CD4-positive, alpha-beta T cell treated with Interferon alpha-2 for 1 hour (primary cell): ENCODE data around the gene TNPO3.

Experiments used
- DNase-seq, 2 donors: peaks; one replicate each; pipeline ENCODE4 v3.0.0-alpha.2; 2020 to 2022

The TNPO3 gene

DNA sequence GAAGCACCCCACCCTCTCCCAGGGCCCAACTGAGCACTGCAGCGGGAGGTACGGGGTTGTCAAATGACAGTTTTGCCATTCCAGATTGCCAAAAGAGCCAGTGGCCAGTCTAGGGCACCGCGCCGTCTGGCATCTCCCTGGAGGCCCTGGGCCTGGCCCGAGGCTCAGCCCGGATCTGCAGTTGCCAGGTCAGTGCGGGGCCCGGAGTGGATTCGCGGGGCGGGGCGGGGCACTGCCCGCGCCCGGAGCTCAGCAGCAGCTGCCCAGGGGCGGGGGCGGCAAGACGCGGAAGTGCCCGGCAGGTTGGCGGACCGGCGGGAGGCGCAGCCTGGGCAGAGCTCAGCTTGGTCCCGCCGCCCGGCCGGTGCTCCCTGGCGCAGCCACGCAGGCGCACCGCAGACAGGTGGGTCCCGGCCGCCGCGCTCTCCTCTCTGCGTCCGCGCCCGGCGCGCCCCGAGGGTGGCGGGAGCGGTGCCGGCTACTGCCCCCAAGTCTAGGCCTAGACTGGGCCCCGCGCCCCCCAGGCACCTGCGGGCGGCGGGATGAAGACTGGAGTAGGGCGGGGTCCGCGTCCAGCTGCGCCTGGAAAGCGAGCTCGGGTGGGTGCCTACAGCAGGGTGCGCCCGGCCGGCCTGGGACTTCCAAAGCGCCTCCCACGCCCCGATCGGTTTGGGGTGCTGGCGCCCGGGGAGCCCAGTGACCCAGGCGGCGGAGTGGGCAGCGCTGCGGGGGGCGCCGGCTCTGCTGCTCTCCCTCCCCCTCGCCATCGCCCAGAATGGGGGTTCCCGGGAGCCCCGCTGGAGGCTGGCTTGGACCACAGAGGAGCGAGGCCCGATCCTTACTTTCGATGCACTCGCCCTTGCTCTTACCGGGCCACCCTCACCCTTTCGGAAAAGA lies 117.0 kb downstream of the TNPO3 start, which contains the start of gene IRF5:
Gene IRF5, plus strand, starts transcription at position 281 of the 897 bp plus-strand sequence. CDS start 4,155 bp downstream, outside the sequence.
- peak; percentile 26 to 47 for DNase-seq

DNA sequence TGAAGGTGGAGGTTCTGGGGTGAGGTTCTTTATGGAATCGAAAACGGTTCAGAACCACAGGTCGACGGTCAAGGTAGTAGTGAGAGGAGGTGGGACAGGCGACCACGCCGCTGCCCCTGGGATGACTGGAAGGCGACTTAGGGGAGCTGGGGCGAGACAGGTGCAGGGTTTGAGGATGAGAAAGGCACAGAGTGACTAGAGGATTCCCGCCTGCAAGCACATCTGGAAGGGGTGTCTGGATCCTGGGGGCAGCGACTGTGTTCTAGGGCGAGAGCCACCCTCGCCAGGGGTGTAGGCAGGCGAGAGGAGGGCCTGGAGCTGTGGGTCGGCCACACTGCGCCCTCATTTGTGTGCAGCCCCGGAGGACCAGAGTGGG lies 117.7 kb downstream of the TNPO3 start:
- no peak for DNase-seq

DNA sequence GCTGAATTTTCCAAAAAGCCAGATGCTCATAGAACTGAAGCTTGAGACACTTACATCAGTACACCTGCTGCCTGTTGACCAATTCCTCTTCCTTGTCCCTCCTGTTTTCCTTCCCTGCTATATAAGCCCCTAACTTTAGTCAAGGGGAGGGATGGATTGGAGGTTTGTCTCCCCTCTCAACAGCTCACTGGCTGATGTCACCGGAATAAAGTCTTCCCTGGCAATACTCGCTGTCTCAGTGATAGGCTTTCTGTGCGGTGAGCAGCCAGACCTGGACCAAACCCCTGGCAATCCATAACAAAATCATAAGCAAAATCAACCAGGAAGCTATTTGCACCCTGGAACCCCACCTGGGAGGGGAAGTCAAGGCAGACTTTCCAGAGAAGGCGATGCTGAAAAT lies 118.1 kb downstream of the TNPO3 start:
- no peak for DNase-seq

DNA sequence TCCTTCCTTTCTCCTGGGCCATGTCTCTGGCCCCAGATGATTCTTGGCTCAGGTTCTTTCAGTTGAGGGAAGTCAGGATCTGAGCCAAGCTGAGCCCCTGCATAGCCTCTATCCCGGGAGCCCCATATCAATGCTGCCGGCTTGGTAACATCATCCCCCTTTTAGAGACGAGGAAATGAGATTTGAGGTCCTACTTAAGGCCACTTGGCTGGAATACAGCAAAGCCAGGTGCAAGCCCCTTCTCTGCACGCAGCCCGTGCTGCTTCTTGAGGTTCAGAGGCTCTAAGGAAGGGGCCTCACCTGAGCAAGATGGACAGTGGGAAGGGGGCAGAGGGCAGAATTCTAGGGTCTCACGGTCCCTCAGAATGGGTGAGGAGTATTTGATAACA lies 119.6 kb downstream of the TNPO3 start:
- DNase-seq: no peak

DNA sequence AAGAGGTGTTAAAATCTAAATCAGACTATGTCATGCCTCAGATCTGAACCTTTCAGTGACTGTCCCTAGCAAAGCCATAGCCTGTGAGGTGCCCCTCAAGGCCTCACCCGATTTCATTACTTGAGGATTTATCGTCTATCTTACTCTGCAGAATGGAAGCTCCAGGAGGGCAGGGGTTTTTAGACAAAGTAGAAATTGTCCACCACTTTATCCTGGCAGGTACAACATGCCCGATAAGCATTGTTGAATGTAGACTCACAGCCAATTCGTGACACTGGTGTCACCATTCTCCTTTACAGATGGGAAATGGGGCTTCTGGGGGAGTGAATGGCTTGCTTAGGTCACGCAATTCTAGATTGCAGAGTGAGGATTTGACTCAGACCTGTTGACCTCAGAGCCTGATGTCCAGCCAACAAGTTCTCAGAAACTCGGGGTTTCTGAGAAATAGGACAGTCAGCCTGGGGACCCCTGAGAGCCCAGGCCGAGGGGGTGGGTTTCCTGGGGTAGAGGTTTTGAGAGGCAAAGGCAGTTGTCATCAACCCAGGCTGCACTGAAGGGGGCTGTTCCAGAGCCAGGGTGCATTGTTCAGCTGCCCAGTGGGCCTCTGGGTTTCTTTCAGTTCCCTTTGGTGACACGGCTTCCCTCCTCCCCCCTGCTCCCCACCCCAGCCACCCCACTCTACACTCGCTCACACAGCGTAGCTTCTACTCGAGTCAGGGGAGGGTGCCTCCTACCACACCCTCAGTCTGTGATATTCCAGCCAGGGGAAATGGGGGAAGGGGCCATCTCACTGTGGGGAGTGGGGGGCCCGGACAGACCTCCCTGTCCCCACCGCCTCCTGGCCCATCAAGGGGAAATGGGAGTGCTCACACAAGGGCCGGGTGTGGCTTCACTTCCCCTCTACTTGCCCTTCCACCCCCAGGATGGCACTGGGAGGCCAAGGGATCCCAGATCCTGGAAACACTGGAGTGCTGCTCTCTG lies 120.3 kb downstream of the TNPO3 start:
- DNase-seq: peak in 1 of 2 donors; percentile 55

DNA sequence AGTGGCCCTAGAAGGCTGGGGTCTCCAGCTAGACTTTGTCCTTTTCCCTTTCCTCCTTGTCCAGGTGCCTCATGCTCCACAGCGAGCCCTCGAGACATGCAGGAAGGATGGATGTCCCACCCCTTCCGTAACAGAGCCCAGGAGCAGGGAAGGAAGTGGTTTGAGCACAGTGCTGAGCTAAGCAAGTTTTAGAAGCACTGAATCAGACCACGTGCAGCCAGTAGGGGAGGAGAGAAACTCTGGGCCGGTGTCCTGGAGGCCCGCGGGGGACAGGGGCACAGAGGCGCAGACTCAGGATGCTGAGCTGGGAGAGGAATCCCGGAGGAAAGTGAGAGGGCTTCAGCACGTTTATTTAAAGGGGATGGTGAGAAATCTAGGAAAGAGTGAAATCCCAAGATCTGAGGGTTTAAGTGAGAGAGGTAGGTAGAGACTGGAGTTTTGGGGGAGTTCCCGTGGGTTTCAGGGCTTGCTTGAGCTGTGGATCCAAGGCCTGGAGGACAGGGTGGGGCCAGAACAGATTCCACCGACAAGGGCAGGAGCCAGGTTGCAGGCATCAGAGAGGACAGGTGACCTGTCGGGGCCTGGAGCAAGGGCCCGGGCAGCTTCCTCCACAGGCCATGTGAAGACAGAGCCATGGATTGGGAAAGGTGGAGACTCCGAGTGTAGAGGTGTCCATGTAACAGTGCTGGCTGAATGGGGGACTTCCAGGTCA lies 121.6 kb downstream of the TNPO3 start:
- peak; percentile 51 to 67 for DNase-seq

DNA sequence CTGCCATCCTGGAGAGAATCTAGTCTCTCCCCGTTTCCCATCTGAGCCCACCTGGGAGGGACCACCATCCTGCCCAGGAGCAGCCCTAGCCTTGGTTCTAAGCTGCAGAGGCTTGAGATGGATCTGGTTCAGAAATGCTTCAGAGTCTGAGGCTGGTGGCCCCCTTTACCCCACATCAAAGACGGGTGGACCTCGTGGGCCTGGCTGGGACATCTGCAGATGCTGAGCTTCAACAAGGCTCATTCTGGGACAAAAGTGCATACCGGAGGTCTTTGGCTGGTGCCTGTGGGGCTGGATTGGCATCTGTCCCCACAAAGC lies 122.1 kb downstream of the TNPO3 start:
- no peak for DNase-seq

DNA sequence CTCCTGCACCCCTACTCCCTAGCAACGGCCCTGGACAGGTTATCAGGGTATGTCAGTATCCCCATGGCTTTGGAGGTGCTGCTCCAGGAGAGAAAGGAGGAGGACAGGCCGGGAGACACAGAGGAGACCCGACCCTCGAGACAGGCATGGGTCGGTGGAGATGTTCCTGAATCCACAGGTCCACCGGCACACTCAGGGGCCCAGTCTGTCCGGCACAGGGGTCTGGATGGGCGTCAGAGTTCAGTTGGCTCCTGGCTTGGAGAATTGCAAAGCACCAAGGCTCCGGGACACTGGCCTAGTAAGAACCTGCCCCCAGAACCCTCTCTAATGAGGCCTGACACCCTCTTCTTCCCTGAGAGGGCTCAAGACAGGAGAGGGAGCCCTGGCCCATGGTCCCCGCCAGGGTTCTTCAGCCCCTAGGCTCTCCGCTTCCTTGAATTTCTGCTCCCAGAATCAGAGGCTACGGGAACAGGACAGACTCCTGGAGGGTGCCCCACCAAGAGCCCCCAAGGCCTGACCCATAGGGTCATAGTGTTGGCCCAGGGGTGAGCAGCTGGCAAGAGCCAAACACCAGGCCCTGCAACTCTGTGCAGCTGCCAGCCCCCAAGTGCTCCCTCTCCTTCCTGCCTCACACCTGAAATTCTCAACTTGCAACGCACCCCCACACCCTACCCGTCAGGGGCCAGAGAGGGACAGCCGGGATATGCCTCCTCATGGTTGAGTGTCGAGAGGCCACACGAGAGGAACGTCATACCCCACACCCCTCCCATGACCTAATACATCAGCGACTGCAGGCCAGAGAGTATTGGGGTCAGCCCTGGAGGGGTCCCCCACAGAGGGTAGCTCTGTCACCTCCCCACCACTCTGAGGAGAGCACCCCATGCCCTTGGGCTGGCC lies 122.7 kb downstream of the TNPO3 start:
- no peak for DNase-seq

DNA sequence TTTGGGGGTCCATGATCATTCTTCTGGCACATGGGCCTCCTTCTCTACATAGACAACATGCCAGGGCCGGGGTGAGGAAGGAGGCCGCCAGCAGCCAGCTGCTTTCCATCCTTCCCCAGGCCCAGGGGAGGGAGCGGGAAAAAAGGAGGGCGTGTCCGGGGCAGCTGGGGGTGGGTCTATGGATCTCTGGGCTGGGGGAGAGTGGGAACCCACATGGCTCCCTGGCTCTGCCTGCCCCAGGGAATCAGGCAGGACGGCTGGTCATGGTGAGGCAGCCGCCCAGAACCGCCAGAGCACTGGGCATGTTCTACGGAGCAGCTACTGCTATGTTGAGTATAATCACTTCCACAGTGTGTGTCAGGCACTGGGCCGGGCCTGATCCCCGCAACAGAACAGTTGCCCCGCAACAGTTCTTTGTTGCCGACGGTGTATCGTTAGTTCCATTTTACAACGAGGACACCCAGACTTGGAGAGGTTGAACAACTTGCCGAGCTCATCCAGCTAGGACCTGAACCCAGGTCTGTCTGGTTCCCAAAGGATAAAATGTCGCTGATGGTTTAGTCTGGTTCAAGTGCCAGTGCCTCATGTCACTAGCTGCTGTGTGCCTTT lies 123.6 kb downstream of the TNPO3 start:
- DNase-seq: no peak

DNA sequence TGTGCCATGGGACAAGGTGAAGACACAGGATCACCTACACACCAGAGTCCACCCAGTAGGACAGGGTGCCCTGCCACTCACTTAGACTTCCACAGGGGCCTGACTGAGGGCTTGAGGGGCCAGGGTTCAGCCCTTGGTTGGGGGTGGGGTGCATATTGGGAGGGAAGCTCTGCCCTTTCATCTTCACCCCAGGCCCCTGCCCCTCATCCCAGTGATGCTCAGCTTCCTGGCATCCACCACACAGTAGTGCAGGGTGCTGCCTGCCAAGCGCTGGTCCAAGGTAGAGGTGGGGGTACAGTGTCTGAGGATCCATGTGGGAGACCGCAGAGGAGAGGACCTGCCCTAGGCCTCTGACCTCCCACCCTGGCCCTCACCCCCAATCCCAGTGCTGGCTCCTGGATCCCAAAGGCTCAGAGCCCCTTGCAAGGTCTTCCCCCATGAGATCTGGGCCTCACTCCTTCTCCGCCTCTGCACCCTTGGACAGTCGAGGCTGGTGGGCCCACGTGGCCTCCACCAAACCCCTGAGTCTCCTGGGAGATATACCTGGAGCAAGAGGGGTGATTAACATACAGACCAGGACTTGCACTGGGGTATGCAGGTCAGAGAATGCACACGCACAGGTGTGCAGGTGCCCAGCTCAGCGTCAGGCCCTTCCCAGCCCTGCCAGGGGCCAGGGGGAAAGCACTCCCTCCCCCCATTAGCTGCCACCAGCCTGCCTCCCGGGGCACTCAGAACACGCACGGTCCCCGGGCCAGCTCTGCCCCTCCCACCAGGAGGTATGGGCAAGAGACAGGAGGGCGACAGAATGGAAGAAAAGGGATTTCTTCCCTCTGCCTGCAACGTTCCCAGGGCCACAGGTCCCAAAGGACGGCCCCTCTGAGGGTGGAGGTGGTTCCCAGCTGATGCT lies 125.8 kb downstream of the TNPO3 start:
- no peak for DNase-seq

DNA sequence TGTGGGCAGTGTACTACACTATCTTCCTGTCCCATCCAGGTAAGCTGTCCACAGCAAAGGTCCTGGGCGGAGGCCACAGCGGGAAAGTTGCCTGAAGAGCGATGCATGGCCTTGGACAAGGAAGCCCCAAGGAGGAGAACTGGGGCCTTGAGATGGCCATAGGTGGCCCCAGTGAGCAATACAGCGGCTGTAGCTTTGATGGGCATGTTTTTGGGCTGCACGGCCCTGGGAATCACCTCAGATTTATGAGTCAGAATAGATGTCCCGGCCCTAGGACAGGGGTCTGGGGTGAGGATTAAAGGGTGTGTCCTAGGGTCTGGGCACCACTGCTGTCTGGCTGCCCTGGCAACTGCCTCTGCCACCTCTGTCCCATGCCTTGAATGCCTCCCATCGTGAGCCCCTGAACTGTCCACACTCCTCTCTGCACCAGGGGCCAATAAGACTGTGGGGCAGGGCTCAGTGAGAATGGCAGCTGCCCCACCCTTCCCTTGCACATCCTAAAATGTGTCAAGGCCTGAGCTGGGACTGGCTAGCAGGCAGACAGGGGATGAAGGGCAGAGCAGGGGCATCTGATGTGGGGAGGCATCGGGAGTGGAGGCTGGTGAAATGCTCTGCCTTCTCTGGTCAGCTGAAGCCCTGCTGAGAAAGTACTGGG lies 126.6 kb downstream of the TNPO3 start:
- no peak for DNase-seq

DNA sequence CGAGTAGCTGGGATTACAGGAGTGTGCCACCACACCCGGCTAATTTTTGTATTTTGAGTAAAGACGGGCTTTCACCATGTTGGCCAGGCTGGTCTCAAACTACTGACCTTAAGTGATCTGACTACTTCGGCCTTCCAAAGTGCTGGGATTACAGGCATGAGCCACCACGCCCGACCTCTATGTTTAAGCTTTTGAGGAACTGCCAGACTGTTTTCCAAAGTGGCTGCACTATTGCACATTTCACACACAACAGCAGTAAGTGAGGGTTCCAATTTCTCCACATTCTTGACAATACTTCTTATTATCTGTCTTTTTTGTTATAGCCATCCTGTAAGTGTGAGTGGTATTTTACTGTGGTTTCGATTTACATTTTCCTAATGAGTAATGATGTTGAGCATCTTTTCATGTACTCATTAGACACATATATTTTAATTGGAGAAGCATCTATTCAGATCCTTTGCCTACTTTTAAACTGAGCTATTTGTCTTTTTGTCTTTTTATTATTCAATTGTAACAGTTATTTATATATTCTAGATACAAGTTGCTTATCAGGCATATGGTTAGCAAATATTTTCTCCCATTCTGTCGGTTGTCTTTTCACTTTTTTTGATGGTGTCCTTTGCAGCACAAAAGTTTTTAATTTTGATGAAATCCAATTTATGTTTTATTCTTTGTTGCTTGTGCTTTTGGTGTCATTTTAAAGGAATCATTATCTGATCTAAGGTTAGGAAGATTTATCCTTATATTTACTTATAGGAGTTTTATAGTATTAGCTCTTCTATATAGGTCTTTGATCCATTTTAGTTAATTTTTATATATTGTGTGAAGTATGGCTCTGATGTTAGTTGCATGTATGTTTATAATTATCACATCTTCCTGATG lies 130.0 kb downstream of the TNPO3 start:
- no peak for DNase-seq

DNA sequence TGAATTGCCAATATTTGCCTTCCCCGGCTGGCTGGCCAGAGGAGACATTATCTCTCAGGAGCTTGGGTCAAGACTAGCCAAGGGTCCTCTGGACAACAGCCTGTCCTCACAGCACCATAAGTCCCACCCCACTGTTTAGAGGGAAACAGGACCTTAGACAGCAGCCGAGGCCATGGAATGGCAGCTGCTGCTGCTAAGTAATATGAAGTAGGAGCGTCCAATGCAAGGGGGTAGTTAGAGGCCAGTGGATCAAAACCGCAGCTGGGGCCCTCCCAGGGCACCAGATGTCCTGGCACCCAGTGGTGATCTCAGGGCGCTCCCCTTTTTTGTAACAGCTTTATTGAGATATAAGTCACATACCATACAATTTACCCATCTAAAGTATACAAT lies 131.5 kb downstream of the TNPO3 start:
- no peak for DNase-seq

DNA sequence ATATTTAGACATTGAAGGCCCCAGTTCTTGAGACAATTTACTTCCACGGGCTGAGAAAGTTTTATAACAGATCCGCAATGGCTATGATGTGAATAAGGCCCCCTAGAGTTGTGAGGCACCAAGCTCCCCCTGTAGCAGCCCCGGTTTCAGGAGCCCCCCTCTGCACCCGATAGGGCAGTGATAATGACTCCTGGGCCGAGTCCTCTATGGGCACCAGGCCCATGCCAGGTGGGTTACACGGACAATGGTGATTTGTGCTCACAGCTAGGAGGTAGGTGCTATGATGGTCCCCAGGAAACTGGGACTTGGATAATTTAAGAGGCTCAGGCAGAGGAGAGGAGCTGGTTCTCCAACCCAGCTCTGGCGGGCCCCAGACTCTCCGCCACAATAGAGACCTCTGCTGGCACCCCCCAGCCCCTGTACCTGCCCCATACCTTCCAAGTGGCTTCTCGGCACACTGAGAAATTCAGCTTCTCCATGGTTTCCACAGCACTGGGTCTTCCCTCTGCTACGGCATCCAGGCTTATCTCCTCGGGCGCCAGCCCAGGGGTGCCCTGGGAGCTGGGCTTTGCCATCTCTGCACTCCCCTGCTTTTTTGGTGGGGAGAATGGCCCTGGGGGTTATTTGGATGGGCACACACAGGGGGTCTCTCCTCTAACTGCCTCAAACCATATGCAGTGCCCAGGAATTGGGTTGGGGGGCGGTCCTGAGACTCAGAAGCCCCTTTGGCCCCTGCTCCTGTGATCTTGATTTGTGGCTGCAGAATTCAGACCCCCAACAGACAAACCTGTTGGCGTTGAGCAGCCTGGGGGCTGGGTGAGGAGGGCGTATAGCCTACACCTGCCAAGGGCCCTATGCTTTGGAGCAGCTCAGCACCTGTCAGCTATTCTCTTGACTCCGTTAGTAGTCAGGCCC lies 132.2 kb downstream of the TNPO3 start:
- no peak for DNase-seq

DNA sequence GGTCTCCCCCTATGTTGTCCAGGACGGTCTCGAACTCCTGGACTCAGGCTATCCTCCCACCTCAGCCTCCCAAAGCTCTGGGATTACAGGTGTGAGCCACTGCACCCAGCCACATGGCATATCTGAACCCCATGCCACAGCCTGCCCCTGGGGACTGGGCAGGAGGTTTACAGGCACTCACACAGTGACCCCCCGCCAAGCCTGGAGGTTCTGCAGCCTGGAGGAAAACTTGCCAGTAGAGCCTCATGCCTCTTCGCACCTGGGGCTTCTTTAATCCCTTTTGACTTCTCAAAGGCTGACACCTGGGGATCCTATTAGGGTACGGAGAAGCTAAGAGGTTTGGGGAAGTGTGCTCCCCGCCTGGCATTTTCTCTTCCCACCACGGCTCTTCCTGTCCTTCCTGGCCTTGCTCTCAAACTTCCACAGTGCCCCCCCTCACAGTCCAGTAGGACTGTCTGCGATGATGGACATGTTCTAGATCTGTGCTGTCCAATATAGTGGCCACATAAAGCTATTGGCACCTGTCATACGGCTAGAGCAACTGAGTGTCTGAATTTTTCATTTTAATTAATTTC lies 133.0 kb downstream of the TNPO3 start:
- DNase-seq: no peak

DNA sequence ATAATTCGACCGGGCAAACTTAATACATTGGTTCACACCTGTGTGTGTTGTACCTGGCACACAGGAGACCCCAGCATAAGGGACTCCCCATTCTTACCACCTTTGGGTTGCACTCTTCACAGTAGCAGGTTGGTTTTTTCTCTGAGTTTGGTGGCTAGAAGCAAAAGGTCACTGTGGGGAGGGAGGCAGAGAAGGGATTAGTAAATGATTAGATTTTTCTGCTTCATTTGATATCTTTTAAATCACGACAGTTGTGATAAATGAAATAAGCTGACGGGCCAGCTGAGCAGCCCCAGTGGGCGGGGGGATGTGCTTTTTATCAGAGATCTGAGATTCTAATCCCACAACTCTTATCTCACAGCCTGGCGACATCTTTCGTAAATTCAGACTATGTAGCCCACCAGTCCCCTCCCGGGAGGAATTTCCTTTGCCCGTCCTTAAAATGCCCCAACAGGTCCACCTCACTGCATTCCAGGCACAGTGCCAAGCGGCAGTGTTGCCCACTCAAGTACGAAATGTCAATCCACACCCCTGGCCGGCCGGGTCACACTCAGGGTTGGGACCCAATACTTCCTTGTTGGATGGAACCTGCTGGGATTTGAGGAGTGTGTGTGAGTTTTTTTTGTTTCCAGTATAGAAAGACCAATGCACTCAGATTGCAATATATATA lies 133.9 kb downstream of the TNPO3 start:
- DNase-seq: no peak
